Stimulated activated CD4-positive, alpha-beta T cell treated with anti-CD3 and anti-CD28 coated beads, TNF-alpha, amount 100 ng/mL, for 24 hours (primary cell): ENCODE measurements around the gene DNER.
"Not testable (repeated sequence)": the region's sequence is repeated elsewhere in the genome, so short reads cannot be mapped to it uniquely, and the experiment has no call there.

Experiments
- DNase-seq, 3 experiments: peaks; one replicate each; pipeline ENCODE4 v3.0.0-alpha.2; 2020; ENCODE audit warnings: low read depth in 3 of 3

Gene DNER

GRCh38 chr2:229405796-229406195 is 308.6 kb downstream of the DNER start:
- DNase-seq, result no peak

DNA sequence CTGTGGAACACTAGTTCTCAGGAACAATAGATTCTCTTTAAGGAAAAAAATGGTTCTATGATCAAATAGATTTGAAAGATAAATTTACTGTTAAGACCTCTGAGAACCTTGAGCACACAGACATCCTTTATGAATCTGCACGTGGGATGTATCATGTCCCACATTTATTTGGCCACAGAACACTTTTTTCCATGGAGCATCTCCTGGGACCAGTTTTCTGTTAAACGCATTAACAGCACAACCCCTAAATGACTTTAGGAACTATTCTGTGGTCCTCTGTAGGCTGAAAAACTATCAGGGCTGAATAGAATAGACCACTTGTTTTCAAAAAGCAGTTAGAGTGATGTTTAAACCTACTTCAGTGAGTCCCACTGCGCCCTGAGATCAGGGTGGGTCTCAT is 311.1 kb downstream of the DNER start:
- no peak for DNase-seq

DNA sequence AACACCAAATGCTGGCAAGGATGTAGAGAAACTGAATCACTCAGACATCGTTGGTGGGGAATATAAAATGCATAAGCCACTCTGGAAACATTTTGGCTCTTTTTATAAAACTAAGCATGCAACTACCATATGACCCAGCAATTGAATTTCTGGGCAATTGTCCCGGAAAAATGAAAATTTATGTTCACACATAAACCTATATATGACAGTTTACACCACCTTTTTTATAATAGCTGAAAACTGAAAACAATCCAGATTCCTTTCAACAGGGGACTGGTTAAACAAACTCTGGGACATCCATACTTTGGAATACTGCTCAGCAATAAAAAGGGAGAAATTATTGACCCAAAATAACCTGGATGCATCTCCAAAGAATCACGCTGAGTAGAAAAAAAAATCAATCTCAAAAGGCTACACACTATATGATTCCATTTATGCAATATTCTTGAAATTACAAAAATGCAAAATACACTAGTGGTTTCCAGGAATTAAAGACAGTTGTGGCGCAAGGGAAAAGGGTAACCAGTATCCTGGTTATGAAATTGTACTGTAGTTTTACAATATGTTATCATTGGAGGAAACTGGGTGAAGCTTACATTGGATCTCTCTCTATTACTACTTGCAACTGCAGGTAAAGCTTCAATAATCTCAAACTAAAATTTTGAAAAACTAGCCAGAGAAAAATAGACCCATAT is 313.0 kb downstream of the DNER start:
- no peak for DNase-seq

- no peak for DNase-seq
Observed at GRCh38 chr2:229393926-229394325, 320.4 kb downstream of the DNER start.

GRCh38 chr2:229392196-229392595 is 322.2 kb downstream of the DNER start:
- no peak for DNase-seq

- DNase-seq, result no peak
Observed at GRCh38 chr2:229388731-229389130, 325.6 kb downstream of the DNER start.

- no peak for DNase-seq
Observed at GRCh38 chr2:229387866-229388265, 326.5 kb downstream of the DNER start.

DNA sequence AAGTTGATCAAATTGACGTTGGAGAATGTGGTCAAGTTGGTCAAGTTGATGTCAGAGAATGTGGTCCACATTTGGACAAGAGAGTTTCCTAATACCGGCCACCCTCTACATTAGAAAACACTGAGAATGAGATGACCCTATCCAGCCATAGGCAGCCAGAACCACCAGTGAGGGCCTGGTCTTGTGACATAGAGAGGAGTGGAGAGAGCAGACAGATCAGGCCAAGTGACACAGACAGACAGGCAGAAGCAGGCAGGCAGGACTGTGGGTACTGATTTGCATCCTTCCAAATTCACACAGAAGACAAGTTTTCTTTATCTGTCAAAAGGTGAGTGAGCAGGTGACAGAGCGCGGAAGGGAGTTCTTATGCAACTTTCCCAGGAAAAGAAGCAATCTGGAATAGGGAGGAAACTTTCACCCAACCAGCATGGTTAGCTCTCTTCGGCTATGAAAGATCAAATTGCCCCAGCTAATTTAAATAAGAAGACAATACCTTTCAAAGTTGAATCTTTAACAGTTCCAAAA is 334.2 kb downstream of the DNER start:
- DNase-seq, result no peak

- no peak for DNase-seq
Observed at GRCh38 chr2:229378386-229378785, 336.0 kb downstream of the DNER start.

- no peak for DNase-seq
Observed at GRCh38 chr2:229376866-229377265, 337.5 kb downstream of the DNER start.

DNA sequence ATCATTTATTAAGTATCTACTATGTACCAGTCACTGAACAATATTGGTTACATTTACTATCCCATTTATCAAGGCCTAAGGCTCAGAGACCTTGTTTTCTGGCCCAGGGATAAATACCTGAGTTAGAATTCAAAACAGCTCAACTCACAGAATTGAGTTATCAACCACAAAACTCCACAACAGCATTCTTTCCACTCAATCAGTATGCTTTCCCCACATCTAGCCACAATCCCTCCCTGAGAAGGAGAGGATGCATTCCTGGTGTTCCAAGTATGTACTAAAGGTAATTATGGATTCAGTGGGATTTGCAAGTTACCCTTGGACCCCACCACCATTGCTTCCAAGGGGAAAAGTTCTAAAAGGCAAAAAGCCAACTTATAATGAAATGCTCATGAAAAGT is 339.1 kb downstream of the DNER start:
- DNase-seq, result no peak

DNA sequence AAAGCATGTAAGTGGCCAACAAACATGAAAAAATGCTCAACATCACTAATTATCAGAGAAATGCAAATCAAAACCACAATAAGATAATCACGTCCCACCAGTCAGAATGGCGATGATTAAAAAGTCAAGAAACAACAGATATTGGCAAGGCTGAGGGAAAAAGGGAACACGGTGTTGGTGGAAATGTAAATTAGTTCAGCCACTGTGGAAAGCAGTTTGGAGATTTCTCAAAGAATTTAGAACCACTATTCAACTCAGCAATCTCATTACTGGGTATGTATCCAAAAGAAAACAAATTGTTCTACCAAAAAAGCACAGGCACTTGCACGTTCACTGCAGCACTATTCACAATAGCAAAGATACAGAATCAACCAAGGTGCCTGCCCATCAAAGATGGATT is 341.0 kb downstream of the DNER start:
- not testable (repeated sequence) for DNase-seq

GRCh38 chr2:229372207-229372606 is 342.1 kb downstream of the DNER start:
- DNase-seq, result no peak

GRCh38 chr2:229371086-229371485 is 343.3 kb downstream of the DNER start:
- DNase-seq, result no peak

- no peak for DNase-seq
Observed at GRCh38 chr2:229370509-229370908, 343.8 kb downstream of the DNER start.

GRCh38 chr2:229363185-229363814 is 351.1 kb downstream of the DNER start:
- DNase-seq, result no peak

GRCh38 chr2:229350883-229351282 is 363.5 kb downstream of the DNER start:
- no peak for DNase-seq

GRCh38 chr2:229350117-229350805 is 364.1 kb downstream of the DNER start:
- DNase-seq, result no peak

DNA sequence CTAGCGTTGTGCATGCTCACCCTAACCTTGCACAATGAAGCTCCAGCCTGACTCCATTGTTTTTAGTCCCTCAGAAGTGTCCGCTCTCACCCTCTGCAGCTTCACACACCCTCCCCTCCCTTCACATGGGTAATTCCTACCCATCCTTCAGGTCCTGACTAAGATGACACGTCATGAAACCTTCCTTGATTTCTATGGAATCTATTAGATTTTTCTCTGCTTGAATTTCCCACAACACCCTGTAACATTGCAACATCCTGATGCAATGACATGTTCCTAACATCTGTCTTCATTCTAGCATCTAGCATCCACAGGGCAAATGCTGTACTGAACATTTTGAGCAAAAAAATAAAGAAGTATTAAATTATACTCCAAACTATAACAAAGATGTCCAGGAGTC is 366.2 kb downstream of the DNER start:
- no peak for DNase-seq

- no peak for DNase-seq
Observed at GRCh38 chr2:229346816-229347540, 367.4 kb downstream of the DNER start.

DNA sequence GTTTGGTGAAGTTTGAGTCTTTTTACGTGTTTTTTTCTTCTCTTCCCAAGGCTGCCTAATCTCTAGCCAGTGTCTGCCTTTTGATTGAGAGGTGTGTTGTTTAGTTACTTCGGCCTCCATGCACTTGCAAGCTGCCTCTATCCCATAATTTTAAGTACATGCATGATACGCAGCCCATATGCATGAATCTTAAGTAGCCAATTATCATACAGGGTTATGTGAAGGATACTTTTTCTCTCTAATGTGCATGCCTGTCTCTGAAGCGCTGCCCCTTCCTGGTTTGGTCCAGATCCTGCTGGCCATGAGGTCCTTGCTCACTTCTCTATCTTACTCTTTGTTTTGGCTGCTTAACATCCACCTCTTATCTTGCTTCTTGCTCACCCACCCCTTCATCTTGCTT is 369.4 kb downstream of the DNER start:
- DNase-seq, result no peak

- DNase-seq, result no peak
Observed at GRCh38 chr2:229344151-229344551, 370.2 kb downstream of the DNER start.
